ENCODE data around the gene PRKAG1. TPM values are rescaled to one million over a fixed set of nuclear protein-coding genes. Genes with fewer than 3 reads are reported as not detected.

Gene PRKAG1
- total RNA-seq, 1 experiment from 2014 or later: 41.6 TPM

DNA sequence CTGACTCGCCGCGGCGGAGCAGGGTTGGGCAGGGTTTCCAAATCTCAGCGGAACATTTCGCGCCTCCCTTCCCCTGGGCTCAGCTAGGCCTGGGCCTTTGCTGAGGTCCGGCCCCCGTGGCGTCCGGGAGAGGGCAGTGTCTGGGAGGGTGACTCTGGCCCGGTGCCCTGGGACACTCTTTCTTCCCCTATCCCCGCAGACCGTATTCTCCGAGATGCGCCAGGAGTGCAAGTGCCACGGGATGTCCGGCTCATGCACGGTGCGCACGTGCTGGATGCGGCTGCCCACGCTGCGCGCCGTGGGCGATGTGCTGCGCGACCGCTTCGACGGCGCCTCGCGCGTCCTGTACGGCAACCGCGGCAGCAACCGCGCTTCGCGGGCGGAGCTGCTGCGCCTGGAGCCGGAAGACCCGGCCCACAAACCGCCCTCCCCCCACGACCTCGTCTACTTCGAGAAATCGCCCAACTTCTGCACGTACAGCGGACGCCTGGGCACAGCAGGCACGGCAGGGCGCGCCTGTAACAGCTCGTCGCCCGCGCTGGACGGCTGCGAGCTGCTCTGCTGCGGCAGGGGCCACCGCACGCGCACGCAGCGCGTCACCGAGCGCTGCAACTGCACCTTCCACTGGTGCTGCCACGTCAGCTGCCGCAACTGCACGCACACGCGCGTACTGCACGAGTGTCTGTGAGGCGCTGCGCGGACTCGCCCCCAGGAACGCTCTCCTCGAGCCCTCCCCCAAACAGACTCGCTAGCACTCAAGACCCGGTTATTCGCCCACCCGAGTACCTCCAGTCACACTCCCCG, 37.4 kb downstream of the PRKAG1 start:
- CTCF ChIA-PET: interaction anchor here (0.6 to 10.3 kb wide), 20 partner anchors 12 to 220 kb away, joined by 3 to 237 read pairs (median 6); partner anchors contain the start of genes ARF3, DDN, DDX23 and DHH
- DNase-seq (ENCODE audit: low spot score): peak; percentile 65
- Mint-ChIP-seq H3K4me1 (peaks cover 33% of the 10 kb centered on the region), H3K36me3 (no peaks in the 10 kb centered on the region), H3K4me3 (peak overlapping the region; percentile 68), H3K27me3 (ENCODE audit: low read depth) (peaks cover 100% of the 10 kb centered on the region), H3K9me3 (no peaks in the 10 kb centered on the region), H3K27ac (no peak overlapping the region)
- ATAC-seq: peak; percentile 50
- POLR2A ChIA-PET: interaction anchor here (1.2 to 1.3 kb wide), 2 partner anchors 18 to 90 kb away, joined by 3 read pairs; partner anchors contain the start of gene DDN
- TF ChIP-seq ZBTB21 (CRISPR knock-in tag; IDR thresholded peaks at IDR 0.05; ENCODE audit: borderline replicate concordance) (peak; percentile 92), NR2C2 (CRISPR knock-in tag; IDR thresholded peaks at IDR 0.05) (no peak), TEAD4 (CRISPR knock-in tag; IDR thresholded peaks at IDR 0.05) (no peak), ZNF317 (CRISPR knock-in tag; IDR thresholded peaks at IDR 0.05; ENCODE audit: borderline replicate concordance, low read depth) (no peak), GTF2I (CRISPR knock-in tag; conservative IDR thresholded peaks at IDR 0.05) (no peak), ZNF138 (CRISPR knock-in tag; conservative IDR thresholded peaks at IDR 0.05) (peak; percentile 59; the same call in 1 of the 2 replicates), IRF2 (CRISPR knock-in tag; IDR thresholded peaks at IDR 0.05; ENCODE audit: borderline replicate concordance, low read depth) (no peak)
- TF ChIP-seq, protein P1, sequence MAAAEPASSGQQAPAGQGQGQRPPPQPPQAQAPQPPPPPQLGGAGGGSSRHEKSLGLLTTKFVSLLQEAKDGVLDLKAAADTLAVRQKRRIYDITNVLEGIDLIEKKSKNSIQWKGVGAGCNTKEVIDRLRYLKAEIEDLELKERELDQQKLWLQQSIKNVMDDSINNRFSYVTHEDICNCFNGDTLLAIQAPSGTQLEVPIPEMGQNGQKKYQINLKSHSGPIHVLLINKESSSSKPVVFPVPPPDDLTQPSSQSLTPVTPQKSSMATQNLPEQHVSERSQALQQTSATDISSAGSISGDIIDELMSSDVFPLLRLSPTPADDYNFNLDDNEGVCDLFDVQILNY (CRISPR knock-in tag; IDR thresholded peaks at IDR 0.05): 0 out of 2 replicates have a peak, but pooled peaks have one; percentile 60
- TF ChIP-seq, protein P2, sequence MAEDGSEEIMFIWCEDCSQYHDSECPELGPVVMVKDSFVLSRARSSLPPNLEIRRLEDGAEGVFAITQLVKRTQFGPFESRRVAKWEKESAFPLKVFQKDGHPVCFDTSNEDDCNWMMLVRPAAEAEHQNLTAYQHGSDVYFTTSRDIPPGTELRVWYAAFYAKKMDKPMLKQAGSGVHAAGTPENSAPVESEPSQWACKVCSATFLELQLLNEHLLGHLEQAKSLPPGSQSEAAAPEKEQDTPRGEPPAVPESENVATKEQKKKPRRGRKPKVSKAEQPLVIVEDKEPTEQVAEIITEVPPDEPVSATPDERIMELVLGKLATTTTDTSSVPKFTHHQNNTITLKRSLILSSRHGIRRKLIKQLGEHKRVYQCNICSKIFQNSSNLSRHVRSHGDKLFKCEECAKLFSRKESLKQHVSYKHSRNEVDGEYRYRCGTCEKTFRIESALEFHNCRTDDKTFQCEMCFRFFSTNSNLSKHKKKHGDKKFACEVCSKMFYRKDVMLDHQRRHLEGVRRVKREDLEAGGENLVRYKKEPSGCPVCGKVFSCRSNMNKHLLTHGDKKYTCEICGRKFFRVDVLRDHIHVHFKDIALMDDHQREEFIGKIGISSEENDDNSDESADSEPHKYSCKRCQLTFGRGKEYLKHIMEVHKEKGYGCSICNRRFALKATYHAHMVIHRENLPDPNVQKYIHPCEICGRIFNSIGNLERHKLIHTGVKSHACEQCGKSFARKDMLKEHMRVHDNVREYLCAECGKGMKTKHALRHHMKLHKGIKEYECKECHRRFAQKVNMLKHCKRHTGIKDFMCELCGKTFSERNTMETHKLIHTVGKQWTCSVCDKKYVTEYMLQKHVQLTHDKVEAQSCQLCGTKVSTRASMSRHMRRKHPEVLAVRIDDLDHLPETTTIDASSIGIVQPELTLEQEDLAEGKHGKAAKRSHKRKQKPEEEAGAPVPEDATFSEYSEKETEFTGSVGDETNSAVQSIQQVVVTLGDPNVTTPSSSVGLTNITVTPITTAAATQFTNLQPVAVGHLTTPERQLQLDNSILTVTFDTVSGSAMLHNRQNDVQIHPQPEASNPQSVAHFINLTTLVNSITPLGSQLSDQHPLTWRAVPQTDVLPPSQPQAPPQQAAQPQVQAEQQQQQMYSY (CRISPR knock-in tag; IDR thresholded peaks at IDR 0.05): no peak
- TF ChIP-seq, protein P3, sequence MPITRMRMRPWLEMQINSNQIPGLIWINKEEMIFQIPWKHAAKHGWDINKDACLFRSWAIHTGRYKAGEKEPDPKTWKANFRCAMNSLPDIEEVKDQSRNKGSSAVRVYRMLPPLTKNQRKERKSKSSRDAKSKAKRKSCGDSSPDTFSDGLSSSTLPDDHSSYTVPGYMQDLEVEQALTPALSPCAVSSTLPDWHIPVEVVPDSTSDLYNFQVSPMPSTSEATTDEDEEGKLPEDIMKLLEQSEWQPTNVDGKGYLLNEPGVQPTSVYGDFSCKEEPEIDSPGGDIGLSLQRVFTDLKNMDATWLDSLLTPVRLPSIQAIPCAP (CRISPR knock-in tag; IDR thresholded peaks at IDR 0.05): no peak
- TF ChIP-seq, protein P4, sequence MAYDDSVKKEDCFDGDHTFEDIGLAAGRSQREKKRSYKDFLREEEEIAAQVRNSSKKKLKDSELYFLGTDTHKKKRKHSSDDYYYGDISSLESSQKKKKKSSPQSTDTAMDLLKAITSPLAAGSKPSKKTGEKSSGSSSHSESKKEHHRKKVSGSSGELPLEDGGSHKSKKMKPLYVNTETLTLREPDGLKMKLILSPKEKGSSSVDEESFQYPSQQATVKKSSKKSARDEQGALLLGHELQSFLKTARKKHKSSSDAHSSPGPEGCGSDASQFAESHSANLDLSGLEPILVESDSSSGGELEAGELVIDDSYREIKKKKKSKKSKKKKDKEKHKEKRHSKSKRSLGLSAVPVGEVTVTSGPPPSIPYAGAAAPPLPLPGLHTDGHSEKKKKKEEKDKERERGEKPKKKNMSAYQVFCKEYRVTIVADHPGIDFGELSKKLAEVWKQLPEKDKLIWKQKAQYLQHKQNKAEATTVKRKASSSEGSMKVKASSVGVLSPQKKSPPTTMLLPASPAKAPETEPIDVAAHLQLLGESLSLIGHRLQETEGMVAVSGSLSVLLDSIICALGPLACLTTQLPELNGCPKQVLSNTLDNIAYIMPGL (CRISPR knock-in tag; IDR thresholded peaks at IDR 0.05): peak; percentile 82
- TF ChIP-seq, protein P5, sequence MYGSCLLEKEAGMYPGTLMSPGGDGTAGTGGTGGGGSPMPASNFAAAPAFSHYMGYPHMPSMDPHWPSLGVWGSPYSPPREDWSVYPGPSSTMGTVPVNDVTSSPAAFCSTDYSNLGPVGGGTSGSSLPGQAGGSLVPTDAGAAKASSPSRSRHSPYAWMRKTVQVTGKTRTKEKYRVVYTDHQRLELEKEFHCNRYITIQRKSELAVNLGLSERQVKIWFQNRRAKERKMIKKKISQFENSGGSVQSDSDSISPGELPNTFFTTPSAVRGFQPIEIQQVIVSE (CRISPR knock-in tag; IDR thresholded peaks at IDR 0.05; ENCODE audit: borderline replicate concordance): no peak
- TF ChIP-seq, protein P6, sequence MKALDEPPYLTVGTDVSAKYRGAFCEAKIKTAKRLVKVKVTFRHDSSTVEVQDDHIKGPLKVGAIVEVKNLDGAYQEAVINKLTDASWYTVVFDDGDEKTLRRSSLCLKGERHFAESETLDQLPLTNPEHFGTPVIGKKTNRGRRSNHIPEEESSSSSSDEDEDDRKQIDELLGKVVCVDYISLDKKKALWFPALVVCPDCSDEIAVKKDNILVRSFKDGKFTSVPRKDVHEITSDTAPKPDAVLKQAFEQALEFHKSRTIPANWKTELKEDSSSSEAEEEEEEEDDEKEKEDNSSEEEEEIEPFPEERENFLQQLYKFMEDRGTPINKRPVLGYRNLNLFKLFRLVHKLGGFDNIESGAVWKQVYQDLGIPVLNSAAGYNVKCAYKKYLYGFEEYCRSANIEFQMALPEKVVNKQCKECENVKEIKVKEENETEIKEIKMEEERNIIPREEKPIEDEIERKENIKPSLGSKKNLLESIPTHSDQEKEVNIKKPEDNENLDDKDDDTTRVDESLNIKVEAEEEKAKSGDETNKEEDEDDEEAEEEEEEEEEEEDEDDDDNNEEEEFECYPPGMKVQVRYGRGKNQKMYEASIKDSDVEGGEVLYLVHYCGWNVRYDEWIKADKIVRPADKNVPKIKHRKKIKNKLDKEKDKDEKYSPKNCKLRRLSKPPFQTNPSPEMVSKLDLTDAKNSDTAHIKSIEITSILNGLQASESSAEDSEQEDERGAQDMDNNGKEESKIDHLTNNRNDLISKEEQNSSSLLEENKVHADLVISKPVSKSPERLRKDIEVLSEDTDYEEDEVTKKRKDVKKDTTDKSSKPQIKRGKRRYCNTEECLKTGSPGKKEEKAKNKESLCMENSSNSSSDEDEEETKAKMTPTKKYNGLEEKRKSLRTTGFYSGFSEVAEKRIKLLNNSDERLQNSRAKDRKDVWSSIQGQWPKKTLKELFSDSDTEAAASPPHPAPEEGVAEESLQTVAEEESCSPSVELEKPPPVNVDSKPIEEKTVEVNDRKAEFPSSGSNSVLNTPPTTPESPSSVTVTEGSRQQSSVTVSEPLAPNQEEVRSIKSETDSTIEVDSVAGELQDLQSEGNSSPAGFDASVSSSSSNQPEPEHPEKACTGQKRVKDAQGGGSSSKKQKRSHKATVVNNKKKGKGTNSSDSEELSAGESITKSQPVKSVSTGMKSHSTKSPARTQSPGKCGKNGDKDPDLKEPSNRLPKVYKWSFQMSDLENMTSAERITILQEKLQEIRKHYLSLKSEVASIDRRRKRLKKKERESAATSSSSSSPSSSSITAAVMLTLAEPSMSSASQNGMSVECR (CRISPR knock-in tag; IDR thresholded peaks at IDR 0.05; ENCODE audit: borderline replicate concordance): no peak
- TF ChIP-seq, protein P7, sequence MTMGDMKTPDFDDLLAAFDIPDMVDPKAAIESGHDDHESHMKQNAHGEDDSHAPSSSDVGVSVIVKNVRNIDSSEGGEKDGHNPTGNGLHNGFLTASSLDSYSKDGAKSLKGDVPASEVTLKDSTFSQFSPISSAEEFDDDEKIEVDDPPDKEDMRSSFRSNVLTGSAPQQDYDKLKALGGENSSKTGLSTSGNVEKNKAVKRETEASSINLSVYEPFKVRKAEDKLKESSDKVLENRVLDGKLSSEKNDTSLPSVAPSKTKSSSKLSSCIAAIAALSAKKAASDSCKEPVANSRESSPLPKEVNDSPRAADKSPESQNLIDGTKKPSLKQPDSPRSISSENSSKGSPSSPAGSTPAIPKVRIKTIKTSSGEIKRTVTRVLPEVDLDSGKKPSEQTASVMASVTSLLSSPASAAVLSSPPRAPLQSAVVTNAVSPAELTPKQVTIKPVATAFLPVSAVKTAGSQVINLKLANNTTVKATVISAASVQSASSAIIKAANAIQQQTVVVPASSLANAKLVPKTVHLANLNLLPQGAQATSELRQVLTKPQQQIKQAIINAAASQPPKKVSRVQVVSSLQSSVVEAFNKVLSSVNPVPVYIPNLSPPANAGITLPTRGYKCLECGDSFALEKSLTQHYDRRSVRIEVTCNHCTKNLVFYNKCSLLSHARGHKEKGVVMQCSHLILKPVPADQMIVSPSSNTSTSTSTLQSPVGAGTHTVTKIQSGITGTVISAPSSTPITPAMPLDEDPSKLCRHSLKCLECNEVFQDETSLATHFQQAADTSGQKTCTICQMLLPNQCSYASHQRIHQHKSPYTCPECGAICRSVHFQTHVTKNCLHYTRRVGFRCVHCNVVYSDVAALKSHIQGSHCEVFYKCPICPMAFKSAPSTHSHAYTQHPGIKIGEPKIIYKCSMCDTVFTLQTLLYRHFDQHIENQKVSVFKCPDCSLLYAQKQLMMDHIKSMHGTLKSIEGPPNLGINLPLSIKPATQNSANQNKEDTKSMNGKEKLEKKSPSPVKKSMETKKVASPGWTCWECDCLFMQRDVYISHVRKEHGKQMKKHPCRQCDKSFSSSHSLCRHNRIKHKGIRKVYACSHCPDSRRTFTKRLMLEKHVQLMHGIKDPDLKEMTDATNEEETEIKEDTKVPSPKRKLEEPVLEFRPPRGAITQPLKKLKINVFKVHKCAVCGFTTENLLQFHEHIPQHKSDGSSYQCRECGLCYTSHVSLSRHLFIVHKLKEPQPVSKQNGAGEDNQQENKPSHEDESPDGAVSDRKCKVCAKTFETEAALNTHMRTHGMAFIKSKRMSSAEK (CRISPR knock-in tag; IDR thresholded peaks at IDR 0.05; ENCODE audit: borderline replicate concordance): no peak
- TF ChIP-seq, protein P8, sequence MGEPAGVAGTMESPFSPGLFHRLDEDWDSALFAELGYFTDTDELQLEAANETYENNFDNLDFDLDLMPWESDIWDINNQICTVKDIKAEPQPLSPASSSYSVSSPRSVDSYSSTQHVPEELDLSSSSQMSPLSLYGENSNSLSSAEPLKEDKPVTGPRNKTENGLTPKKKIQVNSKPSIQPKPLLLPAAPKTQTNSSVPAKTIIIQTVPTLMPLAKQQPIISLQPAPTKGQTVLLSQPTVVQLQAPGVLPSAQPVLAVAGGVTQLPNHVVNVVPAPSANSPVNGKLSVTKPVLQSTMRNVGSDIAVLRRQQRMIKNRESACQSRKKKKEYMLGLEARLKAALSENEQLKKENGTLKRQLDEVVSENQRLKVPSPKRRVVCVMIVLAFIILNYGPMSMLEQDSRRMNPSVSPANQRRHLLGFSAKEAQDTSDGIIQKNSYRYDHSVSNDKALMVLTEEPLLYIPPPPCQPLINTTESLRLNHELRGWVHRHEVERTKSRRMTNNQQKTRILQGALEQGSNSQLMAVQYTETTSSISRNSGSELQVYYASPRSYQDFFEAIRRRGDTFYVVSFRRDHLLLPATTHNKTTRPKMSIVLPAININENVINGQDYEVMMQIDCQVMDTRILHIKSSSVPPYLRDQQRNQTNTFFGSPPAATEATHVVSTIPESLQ (CRISPR knock-in tag; IDR thresholded peaks at IDR 0.05): no peak
